ENCODE results near the gene RTN4RL1. TPM values are rescaled to one million over a fixed set of nuclear protein-coding genes. Genes with fewer than 3 reads are reported as not detected.

Gene RTN4RL1
- total RNA-seq, 1 donor from 2014 or later = 4.0 TPM

GRCh38 chr17:1946021-1946932, 78.9 kb downstream of the RTN4RL1 start:
- Histone ChIP-seq H3K27ac (replicated peaks) (no peak overlapping the region), H3K4me3 (no peak overlapping the region), H3K36me3 (no peaks in the 10 kb centered on the region), H3K9me3 (replicated peaks) (no peaks in the 10 kb centered on the region), H3K27me3 (ENCODE audit: low read depth) (peaks cover 3% of the 10 kb centered on the region), H3K4me1 (peaks cover 17% of the 10 kb centered on the region)
- intact Hi-C loops (cut with micrococcal nuclease) = no loop called here
- TF ChIP-seq CTCF (IDR thresholded peaks at IDR 0.05; ENCODE audit: borderline replicate concordance) = no peak
- DNase-seq = no peak

- H3K9me3 ChIP-seq (replicated peaks) = no peaks in the 10 kb centered on the region
- no peak for DNase-seq
- H3K27ac ChIP-seq (replicated peaks) = no peak overlapping the region
- H3K4me3 ChIP-seq = no peak overlapping the region
- TF ChIP-seq CTCF (IDR thresholded peaks at IDR 0.05; ENCODE audit: borderline replicate concordance) = no peak
- H3K4me1 ChIP-seq = peaks cover 17% of the 10 kb centered on the region
- H3K36me3 ChIP-seq = no peaks in the 10 kb centered on the region
- H3K27me3 ChIP-seq (ENCODE audit: low read depth) = peaks cover 4% of the 10 kb centered on the region
- intact Hi-C loops (cut with micrococcal nuclease) = no loop called here
Observed at GRCh38 chr17:1945621-1946020, 79.5 kb downstream of the RTN4RL1 start.

- DNase-seq = no peak
- peaks cover 20% of the 10 kb centered on the region for H3K4me1 ChIP-seq
- intact Hi-C loops (cut with micrococcal nuclease) = no loop called here
- no peak for TF ChIP-seq CTCF (IDR thresholded peaks at IDR 0.05; ENCODE audit: borderline replicate concordance)
- H3K27ac ChIP-seq (replicated peaks) = no peak overlapping the region
- H3K9me3 ChIP-seq (replicated peaks) = no peaks in the 10 kb centered on the region
- peaks cover 4% of the 10 kb centered on the region for H3K27me3 ChIP-seq (ENCODE audit: low read depth)
- no peaks in the 10 kb centered on the region for H3K36me3 ChIP-seq
- H3K4me3 ChIP-seq = no peak overlapping the region
Observed at GRCh38 chr17:1943436-1943831, 81.7 kb downstream of the RTN4RL1 start.

GRCh38 chr17:1942666-1943435, 82.3 kb downstream of the RTN4RL1 start:
- TF ChIP-seq CTCF (IDR thresholded peaks at IDR 0.05; ENCODE audit: borderline replicate concordance) = no peak
- Histone ChIP-seq H3K36me3 (no peaks in the 10 kb centered on the region), H3K27ac (replicated peaks) (no peak overlapping the region), H3K27me3 (ENCODE audit: low read depth) (peaks cover 4% of the 10 kb centered on the region), H3K4me1 (peaks cover 15% of the 10 kb centered on the region), H3K4me3 (no peak overlapping the region), H3K9me3 (replicated peaks) (no peaks in the 10 kb centered on the region)
- no peak for DNase-seq
- intact Hi-C loops (cut with micrococcal nuclease) = no loop called here

- peaks cover 4% of the 10 kb centered on the region for H3K27me3 ChIP-seq (ENCODE audit: low read depth)
- intact Hi-C loops (cut with micrococcal nuclease) = no loop called here
- H3K36me3 ChIP-seq = no peaks in the 10 kb centered on the region
- no peak overlapping the region for H3K27ac ChIP-seq (replicated peaks)
- H3K9me3 ChIP-seq (replicated peaks) = no peaks in the 10 kb centered on the region
- peaks cover 12% of the 10 kb centered on the region for H3K4me1 ChIP-seq
- DNase-seq = no peak
- TF ChIP-seq CTCF (IDR thresholded peaks at IDR 0.05; ENCODE audit: borderline replicate concordance) = no peak
- H3K4me3 ChIP-seq = no peak overlapping the region
Observed at GRCh38 chr17:1942066-1942365, 83.1 kb downstream of the RTN4RL1 start.
